GM12891 (cell line): ENCODE measurements around the gene PPP1R26.

Source experiments
- DNase-seq: peaks from one replicate; pipeline ENCODE4 v3.0.0; 2011; ENCODE audit warnings: low spot score; ENCODE audit not compliant: insufficient read length
- FAIRE-seq: peaks from 2 replicates; lab custom pipeline; 2011; peaks lifted over from hg19 to GRCh38; lab: Jason Lieb, UNC
- PAX5 ChIP-seq: IDR thresholded peaks from 2 replicates; pipeline ENCODE4 v1.6.1; 2011; ENCODE audit warnings: low read length, moderate library complexity, mild to moderate bottlenecking; ENCODE audit not compliant: insufficient read depth, severe bottlenecking
- POLR2A ChIP-seq: IDR thresholded peaks from 2 replicates; pipeline ENCODE4 v1.6.1; 2011; ENCODE audit warnings: low read depth, low read length, control low read depth
- POLR2AphosphoS5 ChIP-seq: IDR thresholded peaks from 2 replicates; pipeline ENCODE4 v1.6.1; 2011; ENCODE audit warnings: low read depth, low read length, control low read depth
- POU2F2 ChIP-seq: IDR thresholded peaks from 2 replicates; pipeline ENCODE4 v1.6.1; 2011; ENCODE audit warnings: low read depth, mild to moderate bottlenecking, control low read depth, low read length, moderate library complexity
- SPI1 ChIP-seq: IDR thresholded peaks from 2 replicates; pipeline ENCODE4 v1.6.1; 2011; ENCODE audit warnings: low read depth, low read length, control low read depth
- TAF1 ChIP-seq: IDR thresholded peaks from 2 replicates; pipeline ENCODE4 v1.6.1; 2011; ENCODE audit warnings: low read depth, low read length, control low read depth

Gene PPP1R26

GRCh38 chr9:135480071-135480939 lies 723 bp downstream of the PPP1R26 start:
- no peak for TF ChIP-seq PAX5
- FAIRE-seq (no peak), DNase-seq (no peak)

GRCh38 chr9:135480940-135481310 lies 1.3 kb downstream of the PPP1R26 start:
- DNase-seq (no peak), FAIRE-seq (no peak)
- TF ChIP-seq POLR2A = no peak
- no peak for TF ChIP-seq TAF1

DNA sequence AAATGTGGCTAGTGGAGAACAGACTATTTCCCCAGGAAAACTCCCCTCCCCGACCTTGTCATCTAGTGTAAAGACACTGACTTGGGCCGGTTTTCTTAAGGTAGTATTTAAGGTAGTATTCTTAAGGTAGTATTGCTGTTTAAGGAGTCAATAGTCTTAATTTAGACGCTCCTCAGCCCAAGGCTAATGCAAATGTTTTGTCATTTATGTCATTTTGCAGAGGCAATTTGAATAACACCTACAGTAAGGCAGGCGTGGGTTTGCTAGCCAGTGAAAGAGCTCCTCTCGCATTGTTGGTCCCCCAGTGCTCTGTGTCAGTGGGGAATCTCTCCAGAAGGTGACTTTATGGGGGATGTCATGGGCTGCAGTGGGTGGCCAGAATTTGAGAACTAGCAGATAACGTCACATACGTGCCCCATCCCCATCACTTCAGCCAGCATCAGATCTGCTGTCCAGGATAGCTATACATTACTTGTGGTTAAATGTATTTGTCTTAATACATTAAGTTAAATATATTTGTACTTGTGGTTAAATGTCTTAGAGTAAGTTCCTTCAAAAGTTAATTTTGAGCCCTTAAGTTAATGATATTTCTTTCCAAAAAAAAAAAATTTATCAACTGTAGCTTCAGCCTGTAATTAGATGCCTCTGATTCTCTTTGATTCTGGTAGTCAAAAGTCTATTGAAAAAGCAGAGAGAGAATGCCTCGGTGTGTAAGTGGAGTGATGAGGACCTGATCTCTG lies 2.6 kb downstream of the PPP1R26 start:
- DNase-seq = no peak
- peak; percentile 23 for FAIRE-seq
- TF ChIP-seq POLR2AphosphoS5 (no peak), TAF1 (no peak)

- no peak for FAIRE-seq
- no peak for TF ChIP-seq TAF1
- no peak for TF ChIP-seq POLR2A
- TF ChIP-seq SPI1 = no peak
- no peak for TF ChIP-seq PAX5
- no peak for TF ChIP-seq POLR2AphosphoS5
- no peak for TF ChIP-seq POU2F2
Observed at GRCh38 chr9:135484460-135485277, 5.1 kb downstream of the PPP1R26 start.

GRCh38 chr9:135485385-135485784 lies 5.8 kb downstream of the PPP1R26 start:
- TF ChIP-seq POU2F2 (no peak), POLR2AphosphoS5 (no peak), SPI1 (no peak), POLR2A (no peak), PAX5 (no peak), TAF1 (no peak)
- DNase-seq (no peak), FAIRE-seq (no peak)

More at GRCh38 chr9:135484460-135485277, 5.1 kb downstream of the PPP1R26 start:
- DNase-seq = no peak

DNA sequence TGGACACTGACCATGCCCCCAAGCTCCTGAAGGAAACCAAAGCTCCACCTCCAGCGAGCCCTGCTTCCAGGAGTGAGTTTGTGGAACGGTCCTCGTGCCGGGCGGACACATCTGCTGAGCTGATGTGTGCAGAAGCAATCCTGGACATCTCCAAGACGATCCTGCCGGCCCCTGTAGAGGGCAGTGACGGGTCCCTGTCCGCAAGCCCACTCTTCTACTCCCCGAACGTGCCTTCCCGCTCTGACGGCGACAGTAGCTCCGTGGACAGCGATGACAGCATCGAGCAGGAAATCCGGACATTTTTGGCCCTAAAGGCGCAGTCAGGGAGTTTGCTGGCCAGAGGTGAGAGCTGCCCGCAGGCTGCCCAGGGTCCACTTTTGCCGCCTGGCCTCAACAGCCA lies 6.2 kb downstream of the PPP1R26 start:
- TF ChIP-seq POLR2A = no peak
- TF ChIP-seq TAF1 = no peak
- TF ChIP-seq SPI1 = no peak
- no peak for TF ChIP-seq POU2F2
- TF ChIP-seq POLR2AphosphoS5 = no peak
- no peak for TF ChIP-seq PAX5
- FAIRE-seq (no peak), DNase-seq (no peak)

- DNase-seq (no peak), FAIRE-seq (no peak)
- TF ChIP-seq POLR2AphosphoS5 = no peak
- no peak for TF ChIP-seq SPI1
- TF ChIP-seq TAF1 = no peak
- TF ChIP-seq POU2F2 = no peak
- TF ChIP-seq PAX5 = no peak
Observed at GRCh38 chr9:135486267-135487065, 6.9 kb downstream of the PPP1R26 start.

- TF ChIP-seq SPI1 = no peak
- no peak for TF ChIP-seq POLR2A
- TF ChIP-seq TAF1 = no peak
- no peak for TF ChIP-seq POU2F2
- TF ChIP-seq PAX5 = no peak
- TF ChIP-seq POLR2AphosphoS5 = no peak
- FAIRE-seq (no peak), DNase-seq (no peak)
Observed at GRCh38 chr9:135487281-135488012, 7.9 kb downstream of the PPP1R26 start.
